GM12878 (cell line): ENCODE data around the gene BNIP5. TPM values are rescaled to one million over a fixed set of nuclear protein-coding genes. Genes with fewer than 3 reads are reported as not detected.

Experiments
- ATAC-seq: fragments of 200-7000 bp; cut with Tn5 transposase; 3 replicates; pipeline ENCODE4 v1.9.1; 2020; ENCODE audit warnings: mild to moderate bottlenecking, moderate library complexity
- BruUV-seq: library from RNA; stranded (reverse); fragments of 400-500 nt; replicated peaks from 2 replicates; lab custom pipeline; 2021; lab: Mats Ljungman, UMichigan
- CTCF ChIA-PET: fragments of 300-600 bp; sonication (Branson Sonifier 250); formaldehyde crosslinking; extraction: SDS; loops from one replicate; lab custom pipeline; 2021; ENCODE audit warnings: inconsistent platforms; lab: Yijun Ruan, JAX
- POLR2A ChIA-PET: fragments of 350-600 bp; formaldehyde crosslinking; extraction: SDS; loops from one replicate; lab custom pipeline; 2021; ENCODE audit warnings: inconsistent platforms; lab: Charles Lee
- RAD21 ChIA-PET: fragments of 300-600 bp; sonication (Branson Sonifier 250); formaldehyde crosslinking; loops from one replicate; lab custom pipeline; 2023; ENCODE audit warnings: antibody characterized with exemption; ENCODE audit not compliant: unreplicated experiment; lab: Charles Lee
- SMC1A ChIA-PET: fragments of 300-600 bp; sonication (Branson Sonifier 250); formaldehyde crosslinking; loops from one replicate; lab custom pipeline; 2023; ENCODE audit not compliant: unreplicated experiment, uncharacterized antibody; lab: Charles Lee
- DNase-seq: peaks from one replicate; pipeline ENCODE4 v3.0.0-alpha.2; 2011; ENCODE audit warnings: low read depth, low spot score
- FAIRE-seq: peaks from 3 replicates; lab custom pipeline; 2011; peaks lifted over from hg19 to GRCh38; lab: Jason Lieb, UNC
- H2AFZ ChIP-seq: 2 replicates; pipeline ENCODE4 v1.6.0; 2011; ENCODE audit warnings: low read depth, low read length, control low read depth; ENCODE audit not compliant: control insufficient read depth
- H3K27ac ChIP-seq: 2 replicates; pipeline ENCODE4 v1.5.1; 2011; ENCODE audit warnings: control low read depth; ENCODE audit not compliant: control insufficient read depth, insufficient read depth
- H3K27me3 ChIP-seq, 2 experiments: replicated peaks in 1 of 2; 2 replicates each; pipeline versions ENCODE4 v1.6.0 to v1.6.1; 2011; ENCODE audit warnings: low read length in 1 of 2; ENCODE audit not compliant: control insufficient read depth in 2 of 2, insufficient read depth in 2 of 2
- H3K36me3 ChIP-seq, 2 experiments: 2 replicates each; pipeline ENCODE4 v1.5.1; 2011; ENCODE audit warnings: low read length in 1 of 2; ENCODE audit not compliant: control insufficient read depth in 2 of 2, insufficient read depth in 2 of 2
- H3K4me1 ChIP-seq: 2 replicates; pipeline ENCODE4 v1.6.1; 2011; ENCODE audit warnings: mild to moderate bottlenecking, low read length, moderate library complexity, mixed read lengths; ENCODE audit not compliant: control insufficient read depth, insufficient read depth
- H3K4me2 ChIP-seq: 2 replicates; pipeline ENCODE4 v1.6.0; 2011; ENCODE audit warnings: control low read depth; ENCODE audit not compliant: control insufficient read depth, insufficient read depth
- H3K4me3 ChIP-seq: fragments of 200-600 bp; sonication (generic); 2 replicates; pipeline ENCODE4 v1.5.1; 2016
- H3K79me2 ChIP-seq: 2 replicates; pipeline ENCODE4 v1.6.0; 2011; ENCODE audit warnings: low read length; ENCODE audit not compliant: control insufficient read depth, insufficient read depth
- H3K9ac ChIP-seq: 2 replicates; pipeline ENCODE4 v1.8.0; 2011; ENCODE audit warnings: low read length, control low read depth, mixed read lengths; ENCODE audit not compliant: control insufficient read depth, insufficient read depth
- H3K9me3 ChIP-seq: replicated peaks from 3 replicates; pipeline ENCODE4 v1.5.1; 2011; ENCODE audit warnings: mild to moderate bottlenecking, low read length; ENCODE audit not compliant: control insufficient read depth, insufficient read depth
- H4K20me1 ChIP-seq: 2 replicates; pipeline ENCODE4 v1.6.0; 2011; ENCODE audit not compliant: control insufficient read depth, insufficient read depth
- CBFB ChIP-seq: IDR thresholded peaks from 2 replicates; pipeline ENCODE4 v1.6.1; 2016; ENCODE audit warnings: antibody characterized with exemption, low read depth
- E4F1 ChIP-seq: fragments of 450-650 bp; IDR thresholded peaks from 2 replicates; pipeline ENCODE4 v1.6.1; 2018; ENCODE audit warnings: borderline replicate concordance, mild to moderate bottlenecking; ENCODE audit not compliant: partially characterized antibody
- HCFC1 ChIP-seq: fragments of 150-350 bp; IDR thresholded peaks from 2 replicates; pipeline ENCODE4 v1.6.1; 2014; ENCODE audit warnings: low read length
- HDAC2 ChIP-seq: fragments of 200-600 bp; sonication (generic); IDR thresholded peaks from 2 replicates; pipeline ENCODE4 v1.6.1; 2017
- IKZF2 ChIP-seq, 2 experiments: fragments of 450-650 bp; IDR thresholded peaks; 2 replicates each; pipeline ENCODE4 v1.6.1; 2017; ENCODE audit warnings: mild to moderate bottlenecking in 2 of 2, moderate library complexity in 2 of 2
- IRF5 ChIP-seq: fragments of 450-650 bp; IDR thresholded peaks from 2 replicates; pipeline ENCODE4 v1.6.1; 2017; ENCODE audit warnings: borderline replicate concordance
- NR2F1 ChIP-seq: fragments of 450-650 bp; conservative IDR thresholded peaks from 2 replicates; pipeline ENCODE4 v1.6.1; 2017; ENCODE audit warnings: mild to moderate bottlenecking
- PAX8 ChIP-seq: fragments of 450-650 bp; IDR thresholded peaks from 2 replicates; pipeline ENCODE4 v1.6.1; 2017; ENCODE audit warnings: mild to moderate bottlenecking, moderate library complexity
- SMAD1 ChIP-seq: fragments of 450-650 bp; IDR thresholded peaks from 2 replicates; pipeline ENCODE4 v1.6.1; 2018; ENCODE audit warnings: mild to moderate bottlenecking, low read depth; ENCODE audit not compliant: partially characterized antibody
- TCF3 ChIP-seq: IDR thresholded peaks from 2 replicates; pipeline ENCODE4 v1.6.1; 2012; ENCODE audit warnings: low read depth, mild to moderate bottlenecking, low read length, borderline replicate concordance; ENCODE audit not compliant: insufficient read depth
- ZNF384 ChIP-seq: IDR thresholded peaks from 2 replicates; pipeline ENCODE4 v1.6.1; 2012; ENCODE audit warnings: low read depth, mild to moderate bottlenecking, low read length, improper control_type of control experiment, borderline replicate concordance
- WGBS: methylation state at CpG from one replicate; pipeline ENCODE4 v1.1.6; 2016; ENCODE audit warnings: low lambda C conversion rate; ENCODE audit not compliant: insufficient replicate concordance, insufficient coverage; ENCODE audit errors: missing lambda C conversion rate; 5-methylcytosine and 5-hydroxymethylcytosine counted together
- in situ Hi-C: fragments of 300-500 bp; cut with MboI; formaldehyde crosslinking; loops from 9 replicates; pipeline ENCODE4 v1.14.3; 2018; ENCODE audit warnings: mixed read lengths
- intact Hi-C: fragments of 100-400 bp; cut with micrococcal nuclease; formaldehyde crosslinking; loops from one replicate; pipeline ENCODE4 v1.14.2; 2022; ENCODE audit not compliant: unreplicated experiment
- polyA plus RNA-seq, 11 experiments: library from polyadenylated mRNA; depleted of rRNA in 4 of 11; unstranded in 6 of 11; stranded (reverse) in 5 of 11; fragments of >200 nt; fragmentation: Nextera tagmentation in 4 of 11; fragmentation: Illumina TruSeq in 1 of 11; extraction: Ambion mirVana in 4 of 11; extraction: Trizol in 1 of 11; gene quantifications; 1 replicate in 1 of 11; 2 replicates in 10 of 11; pipeline versions ENCODE4 v1.2.1 to v1.2.3, GENCODE V29; 2011 to 2016; ENCODE audit warnings: inconsistent platforms in 2 of 11, missing spikeins in 2 of 11, low read depth in 1 of 11
- total RNA-seq, 4 experiments: library from RNA; depleted of rRNA in 3 of 4; stranded (reverse); fragments of >200 nt in 3 of 4; fragmentation: Illumina TruSeq in 1 of 4; extraction: Trizol in 1 of 4; gene quantifications; 2 replicates each; pipeline versions ENCODE4 v1.2.1 to v1.2.3, GENCODE V29; 2013 to 2021
- TF ChIP-seq, protein P1 (sequence below): IDR thresholded peaks from 2 replicates; pipeline ENCODE4 v1.6.1; 2011; ENCODE audit warnings: low read depth, low read length, improper control_type of control experiment, borderline replicate concordance
- TF ChIP-seq, protein P2 (sequence below): fragments of 150-350 bp; IDR thresholded peaks from 2 replicates; pipeline ENCODE4 v1.6.1; 2016; ENCODE audit warnings: low read depth, low read length
- TF ChIP-seq, protein P3 (sequence below), 3 experiments: IDR thresholded peaks in 2 of 3; conservative IDR thresholded peaks in 1 of 3; 2 replicates each; pipeline ENCODE4 v1.5.1; 2011; ENCODE audit warnings: low read depth in 3 of 3, low read length in 3 of 3, mild to moderate bottlenecking in 3 of 3, control low read depth in 2 of 3, moderate library complexity in 2 of 3, inconsistent platforms in 1 of 3, mixed read lengths in 1 of 3; ENCODE audit not compliant: control insufficient read depth in 2 of 3, insufficient read depth in 1 of 3; ENCODE audit errors: extremely low read depth in 1 of 3

Gene BNIP5
- total and polyA plus RNA-seq, 10 of the 15 experiments (the other 5 are each of a cell fraction or from before 2014, with no cell fraction given), result 0.02 to 0.68 (median 0.05) TPM; not detected in 2

GRCh38 chr6:36330366-36330765, 6.3 kb downstream of the BNIP5 start:
- Histone ChIP-seq H3K9ac (no peak overlapping the region), H3K27ac (no peak overlapping the region), H3K4me2 (no peak overlapping the region), H3K79me2 (no peaks in the 10 kb centered on the region), H3K36me3 (no peaks in the 10 kb centered on the region), H3K4me1 (no peaks in the 10 kb centered on the region; the same call in 1 of the 2 replicates), H2AFZ (no peak overlapping the region), H3K4me3 (no peak overlapping the region), H4K20me1 (no peaks in the 10 kb centered on the region), H3K9me3 (no peaks in the 10 kb centered on the region), H3K27me3 (peaks cover 0 to 6% of the 10 kb centered on the region in 2 experiments; a peak in 1 of 4 replicates)
- ATAC-seq (no peak), DNase-seq (no peak), FAIRE-seq (no peak)
- ChIA-PET CTCF (interaction anchor here (0.8 kb wide), 1 partner anchor 29 kb away, joined by 3 read pairs; no protein-coding TSS in a partner anchor), SMC1A (interaction anchor here (2.1 kb wide), 1 partner anchor 28 kb away, joined by 5 read pairs; no protein-coding TSS in a partner anchor), POLR2A (no interaction called here), RAD21 (no interaction called here)
- 64% methylated on average over 14 of the region's 14 CpGs for WGBS
- in situ Hi-C loops (no loop called here), intact Hi-C loops (no loop called here)
- BruUV-seq, result no TSS peak
- TF ChIP-seq HDAC2 (no peak), NR2F1 (no peak), TCF3 (no peak), ZNF384 (no peak), E4F1 (no peak), IRF5 (no peak), SMAD1 (no peak), IKZF2 (IDR thresholded peaks at IDR 0.05) (no peak), CBFB (no peak), PAX8 (no peak), HCFC1 (no peak)
- TF ChIP-seq, protein P1, sequence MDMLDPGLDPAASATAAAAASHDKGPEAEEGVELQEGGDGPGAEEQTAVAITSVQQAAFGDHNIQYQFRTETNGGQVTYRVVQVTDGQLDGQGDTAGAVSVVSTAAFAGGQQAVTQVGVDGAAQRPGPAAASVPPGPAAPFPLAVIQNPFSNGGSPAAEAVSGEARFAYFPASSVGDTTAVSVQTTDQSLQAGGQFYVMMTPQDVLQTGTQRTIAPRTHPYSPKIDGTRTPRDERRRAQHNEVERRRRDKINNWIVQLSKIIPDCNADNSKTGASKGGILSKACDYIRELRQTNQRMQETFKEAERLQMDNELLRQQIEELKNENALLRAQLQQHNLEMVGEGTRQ, result no peak
- TF ChIP-seq, protein P2, sequence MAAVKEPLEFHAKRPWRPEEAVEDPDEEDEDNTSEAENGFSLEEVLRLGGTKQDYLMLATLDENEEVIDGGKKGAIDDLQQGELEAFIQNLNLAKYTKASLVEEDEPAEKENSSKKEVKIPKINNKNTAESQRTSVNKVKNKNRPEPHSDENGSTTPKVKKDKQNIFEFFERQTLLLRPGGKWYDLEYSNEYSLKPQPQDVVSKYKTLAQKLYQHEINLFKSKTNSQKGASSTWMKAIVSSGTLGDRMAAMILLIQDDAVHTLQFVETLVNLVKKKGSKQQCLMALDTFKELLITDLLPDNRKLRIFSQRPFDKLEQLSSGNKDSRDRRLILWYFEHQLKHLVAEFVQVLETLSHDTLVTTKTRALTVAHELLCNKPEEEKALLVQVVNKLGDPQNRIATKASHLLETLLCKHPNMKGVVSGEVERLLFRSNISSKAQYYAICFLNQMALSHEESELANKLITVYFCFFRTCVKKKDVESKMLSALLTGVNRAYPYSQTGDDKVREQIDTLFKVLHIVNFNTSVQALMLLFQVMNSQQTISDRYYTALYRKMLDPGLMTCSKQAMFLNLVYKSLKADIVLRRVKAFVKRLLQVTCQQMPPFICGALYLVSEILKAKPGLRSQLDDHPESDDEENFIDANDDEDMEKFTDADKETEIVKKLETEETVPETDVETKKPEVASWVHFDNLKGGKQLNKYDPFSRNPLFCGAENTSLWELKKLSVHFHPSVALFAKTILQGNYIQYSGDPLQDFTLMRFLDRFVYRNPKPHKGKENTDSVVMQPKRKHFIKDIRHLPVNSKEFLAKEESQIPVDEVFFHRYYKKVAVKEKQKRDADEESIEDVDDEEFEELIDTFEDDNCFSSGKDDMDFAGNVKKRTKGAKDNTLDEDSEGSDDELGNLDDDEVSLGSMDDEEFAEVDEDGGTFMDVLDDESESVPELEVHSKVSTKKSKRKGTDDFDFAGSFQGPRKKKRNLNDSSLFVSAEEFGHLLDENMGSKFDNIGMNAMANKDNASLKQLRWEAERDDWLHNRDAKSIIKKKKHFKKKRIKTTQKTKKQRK, result no peak
- TF ChIP-seq, protein P3, sequence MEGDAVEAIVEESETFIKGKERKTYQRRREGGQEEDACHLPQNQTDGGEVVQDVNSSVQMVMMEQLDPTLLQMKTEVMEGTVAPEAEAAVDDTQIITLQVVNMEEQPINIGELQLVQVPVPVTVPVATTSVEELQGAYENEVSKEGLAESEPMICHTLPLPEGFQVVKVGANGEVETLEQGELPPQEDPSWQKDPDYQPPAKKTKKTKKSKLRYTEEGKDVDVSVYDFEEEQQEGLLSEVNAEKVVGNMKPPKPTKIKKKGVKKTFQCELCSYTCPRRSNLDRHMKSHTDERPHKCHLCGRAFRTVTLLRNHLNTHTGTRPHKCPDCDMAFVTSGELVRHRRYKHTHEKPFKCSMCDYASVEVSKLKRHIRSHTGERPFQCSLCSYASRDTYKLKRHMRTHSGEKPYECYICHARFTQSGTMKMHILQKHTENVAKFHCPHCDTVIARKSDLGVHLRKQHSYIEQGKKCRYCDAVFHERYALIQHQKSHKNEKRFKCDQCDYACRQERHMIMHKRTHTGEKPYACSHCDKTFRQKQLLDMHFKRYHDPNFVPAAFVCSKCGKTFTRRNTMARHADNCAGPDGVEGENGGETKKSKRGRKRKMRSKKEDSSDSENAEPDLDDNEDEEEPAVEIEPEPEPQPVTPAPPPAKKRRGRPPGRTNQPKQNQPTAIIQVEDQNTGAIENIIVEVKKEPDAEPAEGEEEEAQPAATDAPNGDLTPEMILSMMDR (IDR thresholded peaks at IDR 0.05 in 2 of 3, conservative IDR thresholded peaks at IDR 0.05 in 1 of 3; ENCODE audit: control insufficient read depth in 2 of 3, extremely low read depth in 1 of 3, insufficient read depth in 1 of 3, low read depth in 3 of 3, low read length in 3 of 3), result no peak
